Measurements from ENCODE around the gene ADH1C. TPM values are rescaled to one million over a fixed set of nuclear protein-coding genes. Genes with fewer than 3 reads are reported as not detected.

The ADH1C gene
- total and polyA plus RNA-seq, 9 of the 15 experiments (the other 6 are each of a cell fraction or from before 2014, with no cell fraction given), result 0.40 TPM; not detected in 8

DNA sequence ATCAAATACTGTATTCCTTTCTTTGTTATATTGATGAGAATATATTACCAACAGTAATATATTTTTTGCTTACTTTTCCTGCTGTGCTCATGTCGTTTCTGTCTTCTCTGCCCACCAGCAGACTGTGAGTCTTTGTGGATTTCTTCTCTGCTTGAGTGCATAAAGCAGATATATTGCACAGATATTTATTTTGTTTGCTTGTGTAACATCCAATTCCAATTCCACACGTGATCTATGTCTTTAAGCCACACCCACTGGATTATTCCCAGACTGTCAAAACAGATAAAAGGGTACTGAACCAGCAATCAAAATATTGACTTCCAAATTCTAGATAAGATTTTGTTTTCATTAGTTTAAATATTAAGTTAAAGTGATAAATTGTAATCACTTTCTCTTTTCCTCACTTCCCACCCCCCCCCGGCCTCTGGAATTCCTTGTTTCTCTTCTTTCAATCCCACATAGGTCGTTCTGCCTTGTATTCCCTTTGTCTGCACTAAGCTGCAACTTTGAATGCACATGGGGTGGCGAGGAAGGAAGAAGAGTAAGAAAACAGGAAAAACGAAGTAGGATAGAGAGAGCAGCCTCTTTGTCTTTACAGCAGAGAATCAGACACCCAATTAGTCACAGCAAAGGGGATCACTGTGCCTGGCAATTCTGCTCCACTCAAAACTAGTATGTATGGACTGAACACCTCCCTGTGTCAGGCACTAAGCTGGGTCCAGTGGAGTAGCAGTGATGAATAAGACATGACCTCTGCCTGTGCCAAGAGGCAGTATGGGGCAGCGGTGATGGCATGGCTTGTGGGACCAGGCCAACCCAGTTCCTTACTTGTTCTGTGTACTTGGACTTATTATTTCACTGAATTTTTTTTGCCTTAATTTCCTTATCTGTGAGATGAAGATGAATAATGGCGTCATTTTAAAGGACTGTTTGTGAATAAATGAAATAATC is 31.0 kb downstream of the ADH1C start, which contains the start of gene ADH1B:
Gene ADH1B (minus strand): TSS at position 161 of the 951 bp plus-strand sequence. CDS start 70 bp downstream, at position 91.
- DNase-seq (ENCODE audit: extremely low read depth in 1 of 4, low spot score in 3 of 4), result no peak
- no peaks in the 10 kb centered on the region for H3K4me1 ChIP-seq (replicated peaks in 1 of 2; ENCODE audit: control insufficient read depth in 2 of 2, insufficient read depth in 2 of 2, low read length in 2 of 2)
- in situ Hi-C loops (cut with MboI) (no loop called here), intact Hi-C loops (cut with micrococcal nuclease) (no loop called here)
- no peaks in the 10 kb centered on the region for H3K27me3 ChIP-seq (ENCODE audit: control insufficient read depth in 2 of 2, insufficient read depth in 2 of 2, low read length in 2 of 2)
- CTCF ChIA-PET (ENCODE audit: low intra/inter-chr PET ratio), result no interaction called here
- POLR2A ChIA-PET, result no interaction called here
- TF ChIP-seq ZNF174 (CRISPR knock-in tag; IDR thresholded peaks at IDR 0.05) (no peak), SREBF2 (CRISPR knock-in tag; IDR thresholded peaks at IDR 0.05) (no peak), MBD1 (CRISPR knock-in tag; IDR thresholded peaks at IDR 0.05) (no peak), SAP30 (IDR thresholded peaks at IDR 0.05; ENCODE audit: borderline replicate concordance, insufficient read depth, low read depth, low read length, poor library complexity, severe bottlenecking) (no peak), NFE2 (IDR thresholded peaks at IDR 0.05; ENCODE audit: low read depth) (no peak), CBX2 (IDR thresholded peaks at IDR 0.05; ENCODE audit: insufficient read depth, low read length, poor library complexity, severe bottlenecking) (no peak), ZNF316 (IDR thresholded peaks at IDR 0.05) (no peak), ZNF589 (CRISPR knock-in tag; IDR thresholded peaks at IDR 0.05; ENCODE audit: low read depth) (no peak), ZNF507 (tag; conservative IDR thresholded peaks at IDR 0.05) (no peak), GATAD2B (IDR thresholded peaks at IDR 0.05; ENCODE audit: borderline replicate concordance) (no peak), RBM22 (IDR thresholded peaks at IDR 0.05; ENCODE audit: low read depth, low read length, poor library complexity, severe bottlenecking) (no peak), IRF1 (CRISPR knock-in tag; IDR thresholded peaks at IDR 0.05; ENCODE audit: borderline replicate concordance) (no peak), LCOR (CRISPR knock-in tag; IDR thresholded peaks at IDR 0.05) (no peak), TEAD2 (tag; IDR thresholded peaks at IDR 0.05) (no peak), CBX1 (IDR thresholded peaks at IDR 0.05; ENCODE audit: low read depth) (no peak), ASH1L (IDR thresholded peaks at IDR 0.05; ENCODE audit: borderline replicate concordance, low read depth, partially characterized antibody) (no peak), RBFOX2 (IDR thresholded peaks at IDR 0.05; ENCODE audit: low read depth, low read length) (no peak), ZNF57 (CRISPR knock-in tag; IDR thresholded peaks at IDR 0.05) (no peak), GATA2 (CRISPR knock-in tag; IDR thresholded peaks at IDR 0.05) (no peak)
- no peak within 1 kb of the TSS for H3K27ac ChIP-seq (ENCODE audit: extremely low read depth, low read depth, low read length)
- no peaks in the 10 kb centered on the region for H3K9me3 ChIP-seq (replicated peaks; ENCODE audit: control insufficient read depth, insufficient read depth, low read depth, low read length)
- no peaks in the 10 kb centered on the region for H3K79me2 ChIP-seq (ENCODE audit: control insufficient read depth, insufficient read depth, low read length)
- no peak within 1 kb of the TSS for H2AFZ ChIP-seq (ENCODE audit: low read depth, low read length)
- no peak within 1 kb of the TSS for H3K4me3 ChIP-seq
- no TSS peak for BruUV-seq (replicated peaks)
- H3K9ac ChIP-seq (ENCODE audit: insufficient read depth in 1 of 2, low read depth in 2 of 2, low read length in 2 of 2), result no peak within 1 kb of the TSS
- H3K4me2 ChIP-seq (ENCODE audit: insufficient read depth, low read length), result no peak within 1 kb of the TSS
- under 1% methylated on average over 8 of the region's 8 CpGs for WGBS (ENCODE audit: insufficient coverage, low coverage, missing lambda C conversion rate)
- ATAC-seq, result no peak
- H4K20me1 ChIP-seq (replicated peaks; ENCODE audit: control insufficient read depth, insufficient read depth, low read length), result no peaks in the 10 kb centered on the region
- no peaks in the 10 kb centered on the region for H3K36me3 ChIP-seq (ENCODE audit: control insufficient read depth, insufficient read depth, low read length)
- FAIRE-seq, result no peak
- H3K9me1 ChIP-seq (ENCODE audit: control insufficient read depth, insufficient read depth, low read length), result no peaks in the 10 kb centered on the region
